K562 (cell line): ENCODE measurements around the gene SAP30L. TPM values are rescaled to one million over a fixed set of nuclear protein-coding genes. Genes with fewer than 3 reads are reported as not detected.
A peak's percentile ranks its signal among the peaks of the same experiment; 100 is the strongest.

Source experiments
- ATAC-seq: fragments of 200-7000 bp; cut with Tn5 transposase; 3 replicates; pipeline ENCODE4 v1.9.1; 2020; ENCODE audit warnings: moderate library complexity
- BruUV-seq: library from RNA; stranded (reverse); fragments of 400-500 nt; replicated peaks from 2 replicates; lab custom pipeline; 2021; lab: Mats Ljungman, UMichigan
- CTCF ChIA-PET: fragments of 300-600 bp; formaldehyde crosslinking; extraction: SDS; loops from one replicate; lab custom pipeline; 2021; ENCODE audit warnings: low intra/inter-chr PET ratio; lab: Yijun Ruan, JAX
- POLR2A ChIA-PET: fragments of 300-600, 350-650 bp; sonication (Branson Sonifier 250); formaldehyde crosslinking; extraction: SDS; loops from one replicate; lab custom pipeline; 2021; ENCODE audit warnings: antibody characterized with exemption, inconsistent platforms; lab: Yijun Ruan, JAX
- DNase-seq, 4 experiments: peaks; one replicate each; pipeline versions ENCODE4 v3.0.0 to v3.0.0-alpha.2; 2011 to 2018; ENCODE audit warnings: low spot score in 3 of 4, mixed read lengths in 3 of 4; ENCODE audit errors: extremely low read depth in 1 of 4
- FAIRE-seq: peaks from 2 replicates; lab custom pipeline; 2011; peaks lifted over from hg19 to GRCh38; lab: Jason Lieb, UNC
- H2AFZ ChIP-seq: 2 replicates; pipeline ENCODE4 v1.6.0; 2011; ENCODE audit warnings: low read depth, low read length, control low read depth, inconsistent platforms
- H3K27ac ChIP-seq: fragments of 200-600 bp; 3 replicates; pipeline ENCODE4 v1.8.0; 2011; ENCODE audit warnings: low read depth, mild to moderate bottlenecking, control low read depth, inconsistent platforms, low read length, moderate library complexity, mixed read lengths; ENCODE audit errors: extremely low read depth
- H3K27me3 ChIP-seq, 2 experiments: fragments of 300-600 bp in 1 of 2; 2 replicates in 1 of 2; 3 replicates in 1 of 2; pipeline versions ENCODE4 v1.6.0 to v1.8.0; 2011; ENCODE audit warnings: inconsistent platforms in 2 of 2, low read length in 2 of 2, mild to moderate bottlenecking in 1 of 2, mixed read lengths in 1 of 2, moderate library complexity in 1 of 2; ENCODE audit not compliant: control insufficient read depth in 2 of 2, insufficient read depth in 2 of 2
- H3K36me3 ChIP-seq: fragments of 300-600 bp; 3 replicates; pipeline ENCODE4 v1.8.0; 2011; ENCODE audit warnings: mild to moderate bottlenecking, low read length, inconsistent platforms; ENCODE audit not compliant: control insufficient read depth, insufficient read depth
- H3K4me1 ChIP-seq, 2 experiments: fragments of 200-600 bp in 1 of 2; replicated peaks in 1 of 2; 2 replicates in 1 of 2; 3 replicates in 1 of 2; pipeline versions ENCODE4 v1.5.1 to v1.8.0; 2011; ENCODE audit warnings: inconsistent platforms in 2 of 2, low read length in 2 of 2, mild to moderate bottlenecking in 1 of 2, mixed read lengths in 1 of 2, moderate library complexity in 1 of 2; ENCODE audit not compliant: control insufficient read depth in 2 of 2, insufficient read depth in 2 of 2
- H3K4me2 ChIP-seq: 2 replicates; pipeline ENCODE4 v1.6.1; 2011; ENCODE audit warnings: low read length, control low read depth, inconsistent platforms, mixed read lengths; ENCODE audit not compliant: insufficient read depth
- H3K4me3 ChIP-seq: fragments of 200-600 bp; sonication (generic), shearing (Covaris generic); 2 replicates; pipeline ENCODE4 v1.5.1; 2016; ENCODE audit warnings: control low read depth, inconsistent platforms
- H3K79me2 ChIP-seq: fragments of 200-600 bp; 3 replicates; pipeline ENCODE4 v1.8.0; 2011; ENCODE audit warnings: low read length, inconsistent platforms; ENCODE audit not compliant: control insufficient read depth, insufficient read depth
- H3K9ac ChIP-seq, 2 experiments: 2 replicates each; pipeline versions ENCODE4 v1.6.0 to v1.6.1; 2011; ENCODE audit warnings: low read depth in 2 of 2, low read length in 2 of 2, control low read depth in 1 of 2, inconsistent platforms in 1 of 2, mild to moderate bottlenecking in 1 of 2, mixed read lengths in 1 of 2; ENCODE audit not compliant: insufficient read depth in 1 of 2
- H3K9me1 ChIP-seq: one replicate; pipeline ENCODE4 v1.6.0; 2011; ENCODE audit warnings: inconsistent platforms, mild to moderate bottlenecking, low read length, moderate library complexity; ENCODE audit not compliant: control insufficient read depth, insufficient read depth
- H3K9me3 ChIP-seq: replicated peaks from 2 replicates; pipeline ENCODE4 v1.5.1; 2011; ENCODE audit warnings: low read depth, low read length, inconsistent platforms; ENCODE audit not compliant: control insufficient read depth, insufficient read depth
- H4K20me1 ChIP-seq: replicated peaks from 2 replicates; pipeline ENCODE4 v1.6.1; 2011; ENCODE audit warnings: low read length, inconsistent platforms, mixed read lengths; ENCODE audit not compliant: control insufficient read depth, insufficient read depth
- CBFA2T3 ChIP-seq: fragments of 450-650 bp; IDR thresholded peaks from 2 replicates; pipeline ENCODE4 v1.6.1; 2017
- WGBS: fragments of 100-300 bp; shearing (Covaris generic); methylation state at CpG from one replicate; pipeline ENCODE4 v1.1.6; 2016; ENCODE audit warnings: low coverage, mixed read lengths; ENCODE audit not compliant: insufficient coverage; ENCODE audit errors: missing lambda C conversion rate; 5-methylcytosine and 5-hydroxymethylcytosine counted together
- in situ Hi-C: fragments of 300-500 bp; cut with MboI; formaldehyde crosslinking; loops from 4 replicates; pipeline ENCODE4 v1.15.0; 2018; ENCODE audit warnings: inconsistent platforms, mixed read lengths
- intact Hi-C: fragments of 100-400 bp; cut with micrococcal nuclease; formaldehyde crosslinking; loops from 2 replicates; pipeline ENCODE4 v1.14.2; 2022
- polyA plus RNA-seq, 8 experiments: library from polyadenylated mRNA; depleted of rRNA in 4 of 8; stranded (reverse) in 5 of 8; unstranded in 3 of 8; fragments of >200 nt; fragmentation: Nextera tagmentation in 2 of 8; fragmentation: Illumina TruSeq in 1 of 8; extraction: Ambion mirVana in 2 of 8; extraction: Trizol in 1 of 8; gene quantifications; 2 replicates each; pipeline versions ENCODE4 v1.2.1 to v1.2.3, GENCODE V29; 2011 to 2014; ENCODE audit warnings: inconsistent platforms in 1 of 8, missing spikeins in 1 of 8
- total RNA-seq, 7 experiments: library from RNA; depleted of rRNA in 6 of 7; stranded (reverse); fragments of >200 nt in 6 of 7; fragmentation: Illumina TruSeq in 2 of 7; extraction: Trizol in 2 of 7; gene quantifications; 2 replicates each; pipeline versions ENCODE4 v1.2.1 to v1.2.3, GENCODE V29; 2011 to 2021; ENCODE audit warnings: low replicate concordance in 1 of 7
- TF ChIP-seq, protein P1 (sequence below): sonication (generic); formaldehyde crosslinking; IDR thresholded peaks from 2 replicates; pipeline ENCODE4 v1.8.1; 2023; ENCODE audit warnings: mild to moderate bottlenecking, missing genetic modification reagents

The SAP30L gene
- total and polyA plus RNA-seq, 9 of the 15 experiments (the other 6 are each of a cell fraction or from before 2014, with no cell fraction given): 5.1 to 33.6 (median 28.1) TPM

- Histone ChIP-seq H2AFZ (no peak overlapping the region), H3K27me3 (no peaks in the 10 kb centered on the region), H3K27ac (no peak overlapping the region), H3K4me2 (no peak overlapping the region), H3K79me2 (no peaks in the 10 kb centered on the region), H3K9me3 (no peaks in the 10 kb centered on the region), H3K9me1 (no peaks in the 10 kb centered on the region), H3K36me3 (no peaks in the 10 kb centered on the region), H3K9ac (no peak overlapping the region), H3K4me3 (no peak overlapping the region), H4K20me1 (no peaks in the 10 kb centered on the region), H3K4me1 (peaks cover 0 to 9% of the 10 kb centered on the region in 2 experiments; a peak in 3 of 5 replicates)
- in situ Hi-C loops (no loop called here), intact Hi-C loops (loop anchor here (2.0 kb wide), 2 partner anchors 207 to 223 kb away; no protein-coding TSS in a partner anchor)
- WGBS: 75% methylated on average over 8 of the region's 8 CpGs
- FAIRE-seq (no peak), DNase-seq (no peak), ATAC-seq (no peak)
- BruUV-seq: no TSS peak
- POLR2A ChIA-PET: interaction anchor here (0.6 kb wide), 3 partner anchors 234 to 421 kb away, joined by 3 to 4 read pairs (median 4); no protein-coding TSS in a partner anchor
- CTCF ChIA-PET: interaction anchor here (1.7 to 2.2 kb wide), 2 partner anchors 332 to 429 kb away, joined by 13 read pairs; no protein-coding TSS in a partner anchor
- no peak for TF ChIP-seq CBFA2T3
- TF ChIP-seq, protein P1, sequence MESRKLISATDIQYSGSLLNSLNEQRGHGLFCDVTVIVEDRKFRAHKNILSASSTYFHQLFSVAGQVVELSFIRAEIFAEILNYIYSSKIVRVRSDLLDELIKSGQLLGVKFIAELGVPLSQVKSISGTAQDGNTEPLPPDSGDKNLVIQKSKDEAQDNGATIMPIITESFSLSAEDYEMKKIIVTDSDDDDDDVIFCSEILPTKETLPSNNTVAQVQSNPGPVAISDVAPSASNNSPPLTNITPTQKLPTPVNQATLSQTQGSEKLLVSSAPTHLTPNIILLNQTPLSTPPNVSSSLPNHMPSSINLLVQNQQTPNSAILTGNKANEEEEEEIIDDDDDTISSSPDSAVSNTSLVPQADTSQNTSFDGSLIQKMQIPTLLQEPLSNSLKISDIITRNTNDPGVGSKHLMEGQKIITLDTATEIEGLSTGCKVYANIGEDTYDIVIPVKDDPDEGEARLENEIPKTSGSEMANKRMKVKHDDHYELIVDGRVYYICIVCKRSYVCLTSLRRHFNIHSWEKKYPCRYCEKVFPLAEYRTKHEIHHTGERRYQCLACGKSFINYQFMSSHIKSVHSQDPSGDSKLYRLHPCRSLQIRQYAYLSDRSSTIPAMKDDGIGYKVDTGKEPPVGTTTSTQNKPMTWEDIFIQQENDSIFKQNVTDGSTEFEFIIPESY (CRISPR knock-in tag): peak; percentile 78
These were observed 41.9 kb upstream of the SAP30L start for GRCh38 chr5:154403776-154404387.
